ENCODE measurements around the gene MVB12A.

DNA sequence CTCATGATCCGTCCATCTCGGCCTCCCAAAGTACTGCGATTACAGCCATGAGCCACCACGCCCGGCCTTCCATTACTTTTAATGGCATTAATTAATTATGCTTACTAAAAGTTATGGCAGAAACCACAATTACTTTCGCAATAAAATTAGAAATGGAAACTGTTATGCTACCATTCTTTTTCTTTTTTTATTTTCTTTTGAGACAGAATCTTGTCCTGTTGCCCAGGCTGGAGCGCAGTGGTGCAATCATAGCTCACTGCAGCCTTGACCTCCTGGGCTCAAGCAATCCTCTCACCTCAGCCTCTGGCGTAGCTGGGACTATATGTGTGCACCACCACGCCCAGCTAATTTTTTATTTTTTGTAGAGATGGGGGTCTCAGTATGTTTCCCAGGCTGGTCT lies 9.9 kb upstream of the MVB12A start:
- TF ChIP-seq EP300 (IDR thresholded peaks at IDR 0.05), result no peak
- no peak for TF ChIP-seq POLR2AphosphoS5 (IDR thresholded peaks at IDR 0.05)
- TF ChIP-seq POLR2A (IDR thresholded peaks at IDR 0.05), result no peak
